ENCODE data around the gene MYO15A.

MYO15A gene

DNA sequence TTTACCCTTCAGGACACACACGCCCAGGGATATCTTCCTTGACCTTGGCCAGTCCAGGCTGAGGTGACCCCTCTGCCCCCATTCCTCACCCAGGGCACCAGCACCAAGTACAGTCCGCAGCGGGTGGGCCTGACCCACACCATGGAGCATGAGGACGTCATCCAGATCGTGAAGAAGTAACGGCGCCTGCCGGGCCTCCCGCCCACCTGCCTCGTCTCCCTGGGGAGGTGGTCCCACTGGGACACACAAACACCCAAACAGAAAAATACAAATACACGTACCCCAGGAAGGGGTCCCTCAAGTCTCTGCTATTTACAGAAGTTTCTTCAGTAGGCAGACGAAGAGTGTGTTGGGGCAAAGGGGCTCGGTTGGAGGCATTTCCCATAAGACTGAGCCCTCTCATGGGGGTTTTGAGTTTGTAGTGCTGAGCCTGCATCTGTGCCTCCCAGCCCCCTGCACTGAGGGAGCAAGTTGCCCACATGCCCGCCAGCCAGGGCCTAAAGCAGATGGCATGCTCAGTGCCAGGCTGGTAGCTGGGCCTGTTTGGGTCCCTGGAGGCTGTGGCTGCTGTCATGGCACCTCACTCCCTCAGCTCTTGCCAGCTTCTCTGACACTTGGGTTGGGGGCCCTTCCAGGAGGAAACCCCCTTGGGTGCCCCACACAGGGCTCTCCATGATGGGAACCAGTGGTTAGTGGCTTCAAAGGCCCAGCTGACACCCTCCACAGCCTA is 1.3 kb upstream of the MYO15A start:
- no peak for TF ChIP-seq EZH2 (IDR thresholded peaks at IDR 0.05; ENCODE audit: borderline replicate concordance, low read depth, low read length, severe bottlenecking)
- no peak for TF ChIP-seq CTCF (IDR thresholded peaks at IDR 0.05; ENCODE audit: borderline replicate concordance, extremely low read depth, low read length, poor library complexity, severe bottlenecking)
- no peak for DNase-seq
- H3K9me3 ChIP-seq (ENCODE audit: insufficient read depth, low read length, severe bottlenecking) = no peaks in the 10 kb centered on the region
- no peak overlapping the region for H3K9ac ChIP-seq (ENCODE audit: low read depth, low read length)
- no peak overlapping the region for H2AFZ ChIP-seq (ENCODE audit: low read depth, low read length)
- no peak overlapping the region for H3K4me2 ChIP-seq (ENCODE audit: insufficient read depth, low read length)
- no peak overlapping the region for H3K27ac ChIP-seq (ENCODE audit: low read length)
- H3K27me3 ChIP-seq (ENCODE audit: insufficient read depth, low read length, poor library complexity) = no peaks in the 10 kb centered on the region
- H3K79me2 ChIP-seq (ENCODE audit: insufficient read depth, low read length) = no peaks in the 10 kb centered on the region
- H3K4me3 ChIP-seq (ENCODE audit: low read depth in 1 of 2, low read length in 2 of 2) = no peak overlapping the region
- no peak for ATAC-seq (ENCODE audit: insufficient read depth, low read depth)
- H4K20me1 ChIP-seq (ENCODE audit: insufficient read depth, low read length) = no peaks in the 10 kb centered on the region
- H3K4me1 ChIP-seq (ENCODE audit: insufficient read depth, low read length) = no peaks in the 10 kb centered on the region
- peaks cover 43% of the 10 kb centered on the region for H3K36me3 ChIP-seq (ENCODE audit: insufficient read depth, low read length)

- no peak overlapping the region for H3K9ac ChIP-seq (ENCODE audit: low read depth, low read length)
- H3K4me3 ChIP-seq (ENCODE audit: low read depth in 1 of 2, low read length in 2 of 2) = no peak overlapping the region
- no peak overlapping the region for H3K27ac ChIP-seq (ENCODE audit: low read length)
- no peak overlapping the region for H3K4me2 ChIP-seq (ENCODE audit: insufficient read depth, low read length)
- no peaks in the 10 kb centered on the region for H3K27me3 ChIP-seq (ENCODE audit: insufficient read depth, low read length, poor library complexity)
- ATAC-seq (ENCODE audit: insufficient read depth, low read depth) (0 out of 3 replicates have a peak, but pooled peaks have one; percentile 6), DNase-seq (no peak)
- peaks cover 40% of the 10 kb centered on the region for H3K36me3 ChIP-seq (ENCODE audit: insufficient read depth, low read length)
- H4K20me1 ChIP-seq (ENCODE audit: insufficient read depth, low read length) = no peaks in the 10 kb centered on the region
- H3K79me2 ChIP-seq (ENCODE audit: insufficient read depth, low read length) = no peaks in the 10 kb centered on the region
- no peaks in the 10 kb centered on the region for H3K4me1 ChIP-seq (ENCODE audit: insufficient read depth, low read length)
- TF ChIP-seq CTCF (IDR thresholded peaks at IDR 0.05; ENCODE audit: borderline replicate concordance, extremely low read depth, low read length, poor library complexity, severe bottlenecking) = no peak
- no peak for TF ChIP-seq EZH2 (IDR thresholded peaks at IDR 0.05; ENCODE audit: borderline replicate concordance, low read depth, low read length, severe bottlenecking)
- no peak overlapping the region for H2AFZ ChIP-seq (ENCODE audit: low read depth, low read length)
- H3K9me3 ChIP-seq (ENCODE audit: insufficient read depth, low read length, severe bottlenecking) = no peaks in the 10 kb centered on the region
These were observed 585 bp upstream of the MYO15A start for GRCh38 chr17:18107971-18108370.

- H3K79me2 ChIP-seq (ENCODE audit: insufficient read depth, low read length) = no peaks in the 10 kb centered on the region
- H3K27ac ChIP-seq (ENCODE audit: low read length) = no peak overlapping the region
- peaks cover 21% of the 10 kb centered on the region; the same call in 1 of the 2 replicates for H3K36me3 ChIP-seq (ENCODE audit: insufficient read depth, low read length)
- H3K27me3 ChIP-seq (ENCODE audit: insufficient read depth, low read length, poor library complexity) = no peaks in the 10 kb centered on the region
- H3K4me2 ChIP-seq (ENCODE audit: insufficient read depth, low read length) = no peak overlapping the region
- TF ChIP-seq CTCF (IDR thresholded peaks at IDR 0.05; ENCODE audit: borderline replicate concordance, extremely low read depth, low read length, poor library complexity, severe bottlenecking) (no peak), EZH2 (IDR thresholded peaks at IDR 0.05; ENCODE audit: borderline replicate concordance, low read depth, low read length, severe bottlenecking) (no peak)
- no peaks in the 10 kb centered on the region for H3K4me1 ChIP-seq (ENCODE audit: insufficient read depth, low read length)
- no peak overlapping the region for H3K4me3 ChIP-seq (ENCODE audit: low read depth in 1 of 2, low read length in 2 of 2)
- H4K20me1 ChIP-seq (ENCODE audit: insufficient read depth, low read length) = no peaks in the 10 kb centered on the region
- ATAC-seq (ENCODE audit: insufficient read depth, low read depth) (no peak), DNase-seq (no peak)
- no peak overlapping the region for H3K9ac ChIP-seq (ENCODE audit: low read depth, low read length)
- H2AFZ ChIP-seq (ENCODE audit: low read depth, low read length) = no peak overlapping the region
- no peaks in the 10 kb centered on the region for H3K9me3 ChIP-seq (ENCODE audit: insufficient read depth, low read length, severe bottlenecking)
These were observed 1.5 kb downstream of the MYO15A start for GRCh38 chr17:18109935-18110485.
